ENCODE measurements around the gene C2CD4D. TPM values are rescaled to one million over a fixed set of nuclear protein-coding genes. Genes with fewer than 3 reads are reported as not detected.

The C2CD4D gene
- total and polyA plus RNA-seq, 2 of the 13 experiments (the other 11 are each of a cell fraction or from before 2014, with no cell fraction given): not detected

GRCh38 chr1:151815716-151816327, 23.8 kb downstream of the C2CD4D start:
- Histone ChIP-seq H3K79me2 (ENCODE audit: insufficient read depth, low read length) (no peaks in the 10 kb centered on the region), H3K4me1 (ENCODE audit: insufficient read depth, low read length) (no peaks in the 10 kb centered on the region), H3K27me3 (ENCODE audit: control insufficient read depth in 1 of 2, insufficient read depth in 2 of 2, low read length in 2 of 2) (no peaks in the 10 kb centered on the region), H2AFZ (ENCODE audit: low read length) (no peak overlapping the region), H3K4me2 (ENCODE audit: low read depth, low read length) (no peak overlapping the region), H3K27ac (ENCODE audit: extremely low read length, insufficient read depth, low read length) (no peak overlapping the region), H4K20me1 (ENCODE audit: insufficient read depth, low read length) (no peaks in the 10 kb centered on the region), H3K9me3 (ENCODE audit: low read length) (no peaks in the 10 kb centered on the region), H3K4me3 (replicated peaks in 1 of 3; ENCODE audit: insufficient read depth in 1 of 3, low read depth in 2 of 3, low read length in 3 of 3) (no peak overlapping the region), H3K9ac (ENCODE audit: insufficient read depth, low read depth, low read length) (no peak overlapping the region), H3K36me3 (replicated peaks in 1 of 2; ENCODE audit: control insufficient read depth in 1 of 2, insufficient read depth in 2 of 2, low read length in 2 of 2) (no peaks in the 10 kb centered on the region)
- ATAC-seq: no peak
- intact Hi-C loops (cut with micrococcal nuclease; ENCODE audit: unreplicated experiment) (no loop called here), in situ Hi-C loops (cut with HindIII; ENCODE audit: extremely low pct_ligation_motif_present, low pct_unique_long_range_greater_than_20kb) (no loop called here)
- DNase-seq (ENCODE audit: low spot score): no peak
- ChIA-PET CTCF (ENCODE audit: low intra/inter-chr PET ratio, low total read pairs) (no interaction called here), POLR2A (no interaction called here)
- 87% methylated on average over 12 of the region's 12 CpGs for WGBS (ENCODE audit: low lambda C conversion rate)
- TF ChIP-seq RXRA (CRISPR knock-in tag; IDR thresholded peaks at IDR 0.05) (no peak), AKAP8 (CRISPR knock-in tag; IDR thresholded peaks at IDR 0.05) (no peak), ZNF280B (CRISPR knock-in tag; IDR thresholded peaks at IDR 0.05; ENCODE audit: borderline replicate concordance) (no peak), SMC3 (IDR thresholded peaks at IDR 0.05; ENCODE audit: low read length) (no peak), HOMEZ (CRISPR knock-in tag; IDR thresholded peaks at IDR 0.05; ENCODE audit: low read depth) (no peak), ZNF558 (CRISPR knock-in tag; IDR thresholded peaks at IDR 0.05; ENCODE audit: borderline replicate concordance) (no peak), MEIS1 (CRISPR knock-in tag; IDR thresholded peaks at IDR 0.05; ENCODE audit: borderline replicate concordance) (no peak), ZNF510 (CRISPR knock-in tag; IDR thresholded peaks at IDR 0.05; ENCODE audit: low read depth) (no peak), ZNF556 (CRISPR knock-in tag; IDR thresholded peaks at IDR 0.05; ENCODE audit: borderline replicate concordance) (no peak), ZNF782 (CRISPR knock-in tag; IDR thresholded peaks at IDR 0.05; ENCODE audit: borderline replicate concordance) (no peak), REPIN1 (CRISPR knock-in tag; IDR thresholded peaks at IDR 0.05; ENCODE audit: borderline replicate concordance, low read depth) (no peak), POLR2A (IDR thresholded peaks at IDR 0.05; ENCODE audit: insufficient read depth in 1 of 2, low read depth in 2 of 2, low read length in 2 of 2) (no peak), GATAD1 (CRISPR knock-in tag; IDR thresholded peaks at IDR 0.05) (no peak), ZNF136 (CRISPR knock-in tag; IDR thresholded peaks at IDR 0.05; ENCODE audit: low read depth) (no peak), ZNF567 (CRISPR knock-in tag; IDR thresholded peaks at IDR 0.05; ENCODE audit: borderline replicate concordance) (no peak), ZFP91 (CRISPR knock-in tag; IDR thresholded peaks at IDR 0.05; ENCODE audit: borderline replicate concordance) (no peak), ZNF761 (CRISPR knock-in tag; conservative IDR thresholded peaks at IDR 0.05) (no peak)
- no peak for FAIRE-seq
- no TSS peak for BruUV-seq (replicated peaks)

Data from HepG2 (cell line).